Lung (tissue), 12 donors: ENCODE measurements around the gene CIDEB. TPM values are rescaled to one million over a fixed set of nuclear protein-coding genes. Genes with fewer than 3 reads are reported as not detected.

Source experiments
- ATAC-seq: fragments of 200-7000 bp; cut with Tn5 transposase; one replicate; pipeline ENCODE4 v1.9.1; 2020; ENCODE audit warnings: moderate number of reproducible peaks; ENCODE audit not compliant: insufficient read depth, low FRiP score
- DNase-seq, 3 donors: peaks; one replicate each; pipeline ENCODE4 v3.0.0-alpha.2; 2013 to 2017
- H3K27ac ChIP-seq, 2 donors: one replicate each; pipeline ENCODE4 v1.5.1; 2013; ENCODE audit warnings: mild to moderate bottlenecking in 2 of 2, moderate library complexity in 2 of 2, control low read depth in 1 of 2, inconsistent platforms in 1 of 2, low read depth in 1 of 2, low read length in 1 of 2
- H3K27me3 ChIP-seq, 3 donors: one replicate each; pipeline ENCODE4 v1.5.1; 2013; ENCODE audit warnings: low read length in 2 of 3; ENCODE audit not compliant: control insufficient read depth in 3 of 3, insufficient read depth in 3 of 3
- H3K36me3 ChIP-seq, 4 donors: one replicate each; pipeline ENCODE4 v1.5.1; 2013; ENCODE audit warnings: low read length in 4 of 4, mild to moderate bottlenecking in 1 of 4, moderate library complexity in 1 of 4; ENCODE audit not compliant: control insufficient read depth in 4 of 4, insufficient read depth in 4 of 4
- H3K4me1 ChIP-seq, 5 donors: one replicate each; pipeline ENCODE4 v1.5.1; 2013; ENCODE audit warnings: low read length in 5 of 5, mild to moderate bottlenecking in 2 of 5, moderate library complexity in 1 of 5; ENCODE audit not compliant: control insufficient read depth in 5 of 5, insufficient read depth in 5 of 5
- H3K4me3 ChIP-seq: one replicate; pipeline ENCODE4 v1.5.1; 2013; ENCODE audit warnings: mild to moderate bottlenecking, control low read depth, moderate library complexity
- H3K9ac ChIP-seq, 2 donors: one replicate each; pipeline ENCODE4 v1.5.1; 2013; ENCODE audit warnings: low read length in 2 of 2, control low read depth in 1 of 2; ENCODE audit not compliant: insufficient read depth in 1 of 2
- H3K9me3 ChIP-seq, 4 donors: one replicate each; pipeline ENCODE4 v1.5.1; 2013; ENCODE audit warnings: low read length in 3 of 4, mild to moderate bottlenecking in 1 of 4, moderate library complexity in 1 of 4; ENCODE audit not compliant: control insufficient read depth in 4 of 4, insufficient read depth in 3 of 4
- WGBS, 2 donors: extraction: QIAGEN DNeasy Blood & Tissue Kit; methylation state at CpG; one replicate each; pipeline ENCODE4 v1.1.7; 2013; 5-methylcytosine and 5-hydroxymethylcytosine counted together
- polyA plus RNA-seq, 2 donors: library from polyadenylated mRNA; stranded (reverse); fragments of 200-250 nt; gene quantifications; one replicate each; pipeline ENCODE4 v1.2.1, GENCODE V29; 2013
- total RNA-seq, 2 donors: library from RNA; depleted of rRNA in 1 of 2; stranded (reverse); fragments of >200 nt in 1 of 2; gene quantifications; one replicate each; pipeline ENCODE4 v1.2.1, GENCODE V29; 2014 to 2021
- TF ChIP-seq, protein P1 (sequence below): IDR thresholded peaks from 2 replicates; pipeline ENCODE4 v1.5.1; 2012; ENCODE audit warnings: mild to moderate bottlenecking; ENCODE audit errors: control extremely low read depth, extremely low read depth
- donor health status: control.
- donor health status: control.
- donor health status: Bipolar disorder and iron deficiency.
- donor health status: healthy.
- donor health status: DM: yes; HTN: yes; CAD: no.

CIDEB gene
- total and polyA plus RNA-seq, 4 donors: 8.3 to 19.7 (median 14.2) TPM

DNA sequence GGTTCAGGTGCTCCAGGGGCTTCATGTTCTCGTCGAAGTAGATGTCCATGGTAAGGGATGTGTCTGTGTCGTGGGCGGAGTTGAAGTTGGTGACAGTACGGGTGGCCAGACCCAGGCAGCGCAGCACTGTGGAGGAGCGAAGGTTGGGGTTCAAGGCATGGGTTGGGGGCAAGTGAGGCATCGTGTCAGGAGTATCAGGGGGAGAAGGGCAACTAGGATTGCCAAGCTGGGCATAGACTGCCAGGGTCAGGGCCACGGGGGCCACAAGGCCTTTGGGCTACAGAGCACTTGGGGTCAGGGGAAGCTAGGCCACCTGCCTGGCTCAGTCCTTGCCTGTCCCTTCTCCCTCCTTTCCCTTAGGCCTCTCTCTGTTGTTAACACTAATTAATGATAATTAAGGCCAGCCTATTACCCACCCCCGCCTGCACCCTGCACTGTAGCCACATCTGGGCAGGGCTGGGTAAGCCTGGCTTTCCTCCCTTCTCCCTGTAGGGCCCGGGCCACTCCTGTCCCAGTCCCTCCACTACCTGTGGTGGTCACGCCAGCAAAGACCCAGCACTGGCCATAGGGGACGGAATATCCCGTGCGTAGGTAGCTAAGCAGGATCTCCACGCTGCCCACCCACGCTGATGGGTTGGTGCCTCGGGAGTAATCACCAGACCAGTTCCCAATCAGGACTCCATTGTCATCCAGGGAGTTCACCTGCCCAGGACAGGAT, 49.1 kb downstream of the CIDEB start:
- Histone ChIP-seq H3K36me3 (peaks cover 0 to 8% (median 0%) of the 10 kb centered on the region in 4 donors), H3K4me3 (no peak overlapping the region), H3K27ac (peak overlapping the region in 1 of 2 donors; percentile 59), H3K4me1 (peaks cover 0 to 11% (median 7%) of the 10 kb centered on the region in 5 donors), H3K27me3 (no peaks in the 10 kb centered on the region), H3K9ac (no peak overlapping the region), H3K9me3 (no peaks in the 10 kb centered on the region)
- TF ChIP-seq, protein P1, sequence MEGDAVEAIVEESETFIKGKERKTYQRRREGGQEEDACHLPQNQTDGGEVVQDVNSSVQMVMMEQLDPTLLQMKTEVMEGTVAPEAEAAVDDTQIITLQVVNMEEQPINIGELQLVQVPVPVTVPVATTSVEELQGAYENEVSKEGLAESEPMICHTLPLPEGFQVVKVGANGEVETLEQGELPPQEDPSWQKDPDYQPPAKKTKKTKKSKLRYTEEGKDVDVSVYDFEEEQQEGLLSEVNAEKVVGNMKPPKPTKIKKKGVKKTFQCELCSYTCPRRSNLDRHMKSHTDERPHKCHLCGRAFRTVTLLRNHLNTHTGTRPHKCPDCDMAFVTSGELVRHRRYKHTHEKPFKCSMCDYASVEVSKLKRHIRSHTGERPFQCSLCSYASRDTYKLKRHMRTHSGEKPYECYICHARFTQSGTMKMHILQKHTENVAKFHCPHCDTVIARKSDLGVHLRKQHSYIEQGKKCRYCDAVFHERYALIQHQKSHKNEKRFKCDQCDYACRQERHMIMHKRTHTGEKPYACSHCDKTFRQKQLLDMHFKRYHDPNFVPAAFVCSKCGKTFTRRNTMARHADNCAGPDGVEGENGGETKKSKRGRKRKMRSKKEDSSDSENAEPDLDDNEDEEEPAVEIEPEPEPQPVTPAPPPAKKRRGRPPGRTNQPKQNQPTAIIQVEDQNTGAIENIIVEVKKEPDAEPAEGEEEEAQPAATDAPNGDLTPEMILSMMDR: no peak
- 91 to 97% methylated on average over 18 of the region's 18 CpGs for WGBS, 2 donors
- ATAC-seq (no peak), DNase-seq (no peak)

DNA sequence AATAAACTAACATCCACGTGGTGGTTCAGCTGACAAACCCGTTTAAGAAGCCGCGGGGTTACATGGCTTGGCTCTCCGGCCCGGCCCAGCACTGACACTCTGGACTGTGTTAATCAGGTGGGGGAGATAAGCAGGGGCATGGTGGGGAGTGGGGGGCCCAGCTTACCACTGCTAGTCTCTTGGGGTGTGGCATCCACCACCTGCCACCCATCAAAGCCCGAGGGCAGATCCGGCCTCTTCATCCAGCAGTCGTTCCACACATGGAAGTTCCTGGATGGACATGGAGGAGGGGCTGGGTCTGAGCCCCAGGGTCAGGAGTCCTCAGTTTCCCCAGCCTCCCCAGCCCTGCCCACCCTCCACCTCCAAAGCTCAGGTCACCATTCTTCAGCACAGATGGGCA, 49.7 kb downstream of the CIDEB start:
- WGBS, 2 donors: 86 to 91% methylated on average over 9 of the region's 9 CpGs
- H3K27me3 ChIP-seq: no peaks in the 10 kb centered on the region
- peak overlapping the region in 1 of 2 donors; percentile 59 for H3K27ac ChIP-seq
- no peak for DNase-seq
- no peak overlapping the region for H3K9ac ChIP-seq
- H3K4me1 ChIP-seq: peaks cover 0 to 11% (median 7%) of the 10 kb centered on the region in 5 donors
- TF ChIP-seq, protein P1: no peak
- H3K36me3 ChIP-seq: peaks cover 0 to 10% (median 0%) of the 10 kb centered on the region in 4 donors
- H3K4me3 ChIP-seq: no peak overlapping the region
- no peak for ATAC-seq
- no peaks in the 10 kb centered on the region for H3K9me3 ChIP-seq

DNA sequence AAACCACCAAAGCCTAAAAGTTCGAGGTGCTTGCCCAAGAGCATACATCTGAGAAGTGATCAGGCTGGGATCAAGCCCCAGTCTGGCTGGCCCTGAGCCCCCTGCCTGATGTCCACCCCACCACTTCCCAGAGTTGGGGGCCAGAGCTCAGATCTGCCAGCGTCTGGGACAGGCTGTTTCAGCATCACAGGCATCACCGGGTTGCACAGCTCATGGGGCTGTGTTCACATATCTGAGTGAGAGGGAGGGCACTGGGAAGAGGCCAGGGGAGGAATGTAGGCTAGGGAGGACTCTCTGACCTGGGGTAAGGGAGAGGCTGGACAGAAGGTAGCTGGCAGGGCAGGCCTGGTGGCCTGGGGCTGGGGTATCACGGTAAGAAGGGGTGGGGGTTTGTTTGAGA, 50.8 kb downstream of the CIDEB start:
- no peaks in the 10 kb centered on the region for H3K9me3 ChIP-seq
- peaks cover 0 to 18% (median 0%) of the 10 kb centered on the region in 4 donors for H3K36me3 ChIP-seq
- DNase-seq: no peak
- no peak for ATAC-seq
- TF ChIP-seq, protein P1: no peak
- no peak overlapping the region for H3K9ac ChIP-seq
- no peaks in the 10 kb centered on the region for H3K27me3 ChIP-seq
- no peak overlapping the region for H3K4me3 ChIP-seq
- peaks cover 0 to 11% (median 7%) of the 10 kb centered on the region in 5 donors for H3K4me1 ChIP-seq
- no peak overlapping the region for H3K27ac ChIP-seq
- 73 to 79% methylated on average over 4 of the region's 4 CpGs for WGBS, 2 donors
